GOT3 (cell line): ENCODE measurements around the gene CUEDC2.

Experiments
- DNase-seq: peaks from one replicate; lab custom pipeline; 2025; ENCODE audit warnings: mixed read lengths; lab: John Stamatoyannopoulos, UW

Gene CUEDC2

GRCh38 chr10:102424916-102425315 lies 7.5 kb downstream of the CUEDC2 start:
- no peak for DNase-seq

- DNase-seq: no peak
Observed at GRCh38 chr10:102424145-102424544, 8.2 kb downstream of the CUEDC2 start.

- DNase-seq: no peak
Observed at GRCh38 chr10:102423372-102423968, 8.9 kb downstream of the CUEDC2 start.

- DNase-seq: no peak
Observed at GRCh38 chr10:102422545-102423129, 9.7 kb downstream of the CUEDC2 start.

- DNase-seq: no peak
Observed at GRCh38 chr10:102421757-102422512, 10.4 kb downstream of the CUEDC2 start.

DNA sequence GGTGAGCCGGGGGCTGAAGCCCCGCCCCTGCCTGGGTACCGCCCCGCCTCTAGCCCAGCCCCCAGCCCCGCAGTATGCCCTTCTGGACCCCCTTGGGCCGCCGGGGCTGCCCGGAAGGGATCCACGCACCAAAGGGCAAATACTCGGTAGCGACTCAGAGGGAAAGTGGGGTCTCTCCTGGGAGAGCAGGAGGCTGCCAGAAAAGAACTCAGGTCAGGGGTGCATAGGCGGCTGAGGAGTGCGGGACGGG lies 10.9 kb downstream of the CUEDC2 start:
- DNase-seq: no peak

DNA sequence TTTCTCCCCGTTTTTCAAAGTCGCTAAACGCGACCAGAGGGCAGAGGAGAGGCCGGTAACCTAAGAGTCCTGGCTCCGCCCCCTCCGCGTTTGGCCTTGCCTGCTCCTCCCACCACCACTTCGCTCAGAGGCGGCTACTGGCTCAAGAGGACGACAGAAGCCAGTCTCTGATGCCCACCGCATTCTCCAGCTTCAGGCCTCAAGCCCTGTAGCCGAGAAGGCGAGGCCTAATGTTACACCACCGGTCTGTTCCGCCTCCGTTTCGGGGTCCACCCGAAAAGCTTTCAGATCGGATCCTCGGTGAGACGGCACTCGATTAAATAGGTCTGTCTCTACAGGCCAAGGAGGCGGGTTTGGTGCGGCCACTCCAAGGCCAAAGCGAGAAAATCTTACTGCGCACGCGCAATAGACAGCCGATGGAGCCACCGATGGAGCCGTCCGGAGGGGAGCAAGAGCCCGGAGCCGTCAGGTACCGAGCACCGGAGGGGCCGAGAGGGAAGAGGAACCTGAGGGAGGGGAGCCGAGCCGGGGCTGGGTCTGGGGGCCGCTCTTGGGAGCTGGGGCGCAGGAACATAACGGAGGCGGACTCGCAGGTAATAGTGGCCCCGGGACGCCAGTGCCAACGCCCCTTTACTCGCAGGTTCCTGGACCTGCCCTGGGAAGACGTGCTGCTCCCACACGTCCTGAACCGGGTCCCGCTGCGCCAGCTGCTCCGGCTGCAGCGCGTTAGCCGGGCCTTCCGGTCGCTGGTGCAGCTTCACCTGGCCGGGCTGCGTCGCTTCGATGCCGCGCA lies 11.5 kb downstream of the CUEDC2 start, which contains the start of gene FBXL15:
TSS of gene FBXL15 (plus strand) at position 123 of the 793 bp plus-strand sequence. CDS start at position 417, 294 bp downstream.
- peak; percentile 82 for DNase-seq

GRCh38 chr10:102420181-102420713 lies 12.1 kb downstream of the CUEDC2 start:
- DNase-seq: no peak

DNA sequence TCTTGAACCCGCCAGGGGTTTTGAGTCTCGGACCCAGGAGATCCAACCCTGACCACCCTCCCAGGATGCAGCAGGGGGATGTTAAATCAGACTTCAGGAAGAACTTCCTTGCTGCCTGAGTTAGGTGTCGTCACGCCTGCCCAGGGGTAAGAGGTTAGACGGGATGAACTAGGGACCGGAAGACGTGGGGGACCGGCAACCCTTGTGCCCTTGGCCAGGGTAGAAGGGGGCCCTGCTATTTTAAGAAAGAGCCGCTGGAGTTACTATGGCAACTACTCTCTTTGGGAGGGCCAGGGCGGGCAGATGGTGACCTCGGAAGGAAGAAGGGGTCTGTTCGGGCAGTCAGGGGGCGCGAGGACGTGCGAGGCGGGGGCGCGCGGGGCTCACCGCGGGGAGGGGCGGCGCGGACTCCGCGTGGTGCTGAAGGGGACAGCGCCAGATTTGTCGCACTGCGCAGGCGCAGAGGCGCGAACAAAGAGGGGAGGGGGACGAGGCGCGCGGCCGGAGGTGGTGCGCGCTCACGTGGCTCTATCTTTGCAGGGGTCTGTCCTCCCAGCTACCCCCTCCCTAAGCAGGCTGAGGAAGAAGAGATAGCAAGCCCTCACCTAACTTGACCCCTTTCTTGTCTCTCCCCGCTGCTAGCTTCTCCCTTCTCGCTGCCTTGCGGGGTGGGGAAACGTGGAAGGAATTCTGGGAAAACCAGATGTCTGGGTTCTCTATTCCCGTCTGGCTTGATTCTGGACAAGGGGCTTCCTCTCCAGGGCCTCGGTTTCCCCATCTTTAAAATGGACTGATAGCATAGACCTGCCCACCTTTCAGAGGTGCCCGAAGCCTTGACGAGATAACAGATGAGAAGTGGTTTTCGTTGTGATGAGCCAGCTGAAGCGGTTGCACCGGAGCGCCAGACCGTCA lies 12.8 kb downstream of the CUEDC2 start:
- DNase-seq: no peak

DNA sequence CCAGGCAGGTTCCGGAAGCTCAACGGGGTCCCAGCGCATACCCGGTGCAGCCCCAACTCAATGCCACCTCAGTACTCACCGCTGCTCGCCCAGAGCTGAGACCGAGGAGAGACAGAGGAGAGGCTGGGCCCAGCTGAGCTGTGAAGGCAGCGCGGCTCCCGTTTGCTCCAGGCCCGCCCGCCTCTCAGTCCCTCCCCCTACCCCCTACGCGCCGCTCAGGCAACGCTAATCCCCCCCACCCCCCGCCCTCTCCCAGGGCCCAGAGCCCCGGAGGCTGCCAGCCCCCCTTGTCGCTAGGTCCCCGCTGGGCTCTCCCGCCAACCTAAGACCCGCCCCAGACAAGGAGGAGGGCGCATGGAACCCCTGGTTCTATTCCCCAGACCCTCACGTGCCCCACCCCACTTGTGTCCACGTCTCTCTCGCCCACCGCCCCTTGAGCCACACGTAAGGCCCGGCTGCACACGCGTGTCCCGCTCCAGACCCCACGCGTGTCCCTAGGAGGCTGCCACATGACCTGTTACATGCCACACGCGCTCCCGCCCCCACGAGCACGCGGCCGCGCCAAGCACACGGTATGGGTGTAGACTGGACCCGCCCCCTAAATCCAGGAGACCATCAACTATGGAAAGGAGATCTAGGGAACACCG lies 13.6 kb downstream of the CUEDC2 start, which contains the start of gene PSD:
TSS of gene PSD (minus strand) at position 164 of the 647 bp plus-strand sequence. CDS start 1,747 bp downstream, outside the sequence.
- no peak for DNase-seq

DNA sequence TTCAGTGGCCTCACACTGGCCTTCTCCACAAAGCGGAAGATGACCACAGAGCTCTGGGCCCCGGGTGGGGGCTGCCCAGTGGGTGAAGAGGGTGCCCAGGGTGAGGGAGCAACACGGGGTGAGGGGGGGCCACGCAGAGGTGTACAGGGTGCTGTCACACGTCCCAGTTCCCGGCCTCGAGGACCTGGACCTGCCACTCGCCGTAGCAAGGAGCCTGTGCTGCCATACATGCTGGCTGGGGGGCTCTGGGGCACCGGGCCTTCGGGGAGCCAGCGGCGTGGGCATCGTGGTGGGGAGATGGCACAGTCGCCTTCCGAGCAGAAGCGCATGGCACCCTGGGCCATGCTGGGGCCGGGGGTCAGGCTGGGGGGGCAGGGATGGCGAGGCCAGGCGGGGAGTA lies 15.7 kb downstream of the CUEDC2 start:
- no peak for DNase-seq

DNA sequence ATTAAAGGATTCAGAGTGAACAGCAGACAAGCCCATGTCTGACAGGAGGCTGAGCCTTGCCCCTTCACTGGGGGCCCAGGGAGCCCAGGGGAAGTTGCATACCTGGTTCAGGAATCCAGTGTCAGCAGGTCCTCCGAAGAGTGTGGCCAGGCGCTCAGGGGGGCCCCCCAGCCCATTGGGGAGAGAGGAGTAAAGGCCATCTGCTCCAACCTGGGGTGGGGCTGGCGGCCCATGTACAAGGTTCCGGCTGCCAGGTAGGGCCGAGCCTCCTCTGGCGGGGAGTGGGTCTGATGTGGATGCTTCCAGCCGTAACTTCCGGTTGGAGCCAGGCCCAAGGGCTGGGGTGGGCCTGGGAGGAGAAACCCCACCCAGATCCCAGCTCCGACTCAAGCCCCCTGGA lies 16.1 kb downstream of the CUEDC2 start:
- no peak for DNase-seq

- DNase-seq: no peak
Observed at GRCh38 chr10:102414749-102415148, 17.6 kb downstream of the CUEDC2 start.

DNA sequence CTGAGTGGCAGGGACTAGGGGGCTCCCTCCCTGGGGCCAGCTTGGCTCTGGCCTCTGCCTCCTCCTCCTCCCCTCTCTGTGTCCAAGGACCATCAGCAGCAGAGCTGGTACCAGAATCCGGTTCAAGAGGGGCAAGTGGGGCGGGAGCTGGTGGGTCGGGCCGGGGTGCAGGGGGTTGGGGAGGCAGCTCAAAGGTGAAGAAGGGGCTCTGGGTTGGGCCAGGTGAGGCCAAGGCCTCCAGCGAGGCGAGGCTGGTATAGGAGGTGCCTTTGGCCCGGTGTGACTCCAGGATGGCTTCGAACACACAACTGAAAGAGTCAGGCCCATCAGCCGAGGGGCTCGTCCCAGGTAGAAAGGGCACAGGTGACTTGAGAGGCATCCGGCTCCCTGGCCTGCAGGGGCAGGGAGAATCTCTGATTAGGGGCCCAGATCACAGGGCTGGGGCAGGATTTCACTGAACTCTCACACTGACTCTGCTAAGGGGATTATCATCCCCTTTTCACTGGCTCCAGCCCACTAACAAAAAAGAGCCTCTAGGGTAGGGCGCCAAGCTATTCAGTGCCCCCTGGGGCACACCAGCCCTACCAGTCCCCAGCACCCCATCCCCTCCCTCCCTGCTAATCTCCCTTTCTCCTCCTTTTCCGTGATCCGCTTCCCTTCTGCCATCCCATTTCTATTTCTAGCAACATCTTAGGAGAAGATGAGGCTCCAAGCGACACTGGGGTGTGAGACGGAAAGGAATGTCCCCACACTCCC lies 18.4 kb downstream of the CUEDC2 start:
- DNase-seq: no peak

GRCh38 chr10:102413053-102413705 lies 19.2 kb downstream of the CUEDC2 start:
- DNase-seq: no peak

DNA sequence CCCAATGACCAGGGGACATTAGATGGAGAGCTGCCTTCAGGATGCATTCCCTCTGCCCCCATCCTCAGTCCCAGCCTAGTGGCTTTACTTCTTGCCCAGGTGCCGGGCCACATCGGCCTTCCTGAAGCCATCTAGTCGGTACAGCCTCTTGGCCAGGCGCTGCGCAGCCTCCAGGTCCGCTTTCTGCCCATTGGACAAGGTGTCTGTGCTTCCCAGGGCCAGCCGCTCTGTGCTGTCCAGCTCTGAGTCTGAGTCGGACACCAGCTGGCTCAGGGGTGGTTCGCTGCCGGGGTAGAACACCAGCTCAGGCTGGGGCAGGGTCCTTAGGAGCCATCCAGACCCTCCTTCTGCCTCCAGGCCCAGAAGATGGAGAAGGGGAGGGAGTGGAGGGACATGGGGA lies 20.1 kb downstream of the CUEDC2 start:
- no peak for DNase-seq

DNA sequence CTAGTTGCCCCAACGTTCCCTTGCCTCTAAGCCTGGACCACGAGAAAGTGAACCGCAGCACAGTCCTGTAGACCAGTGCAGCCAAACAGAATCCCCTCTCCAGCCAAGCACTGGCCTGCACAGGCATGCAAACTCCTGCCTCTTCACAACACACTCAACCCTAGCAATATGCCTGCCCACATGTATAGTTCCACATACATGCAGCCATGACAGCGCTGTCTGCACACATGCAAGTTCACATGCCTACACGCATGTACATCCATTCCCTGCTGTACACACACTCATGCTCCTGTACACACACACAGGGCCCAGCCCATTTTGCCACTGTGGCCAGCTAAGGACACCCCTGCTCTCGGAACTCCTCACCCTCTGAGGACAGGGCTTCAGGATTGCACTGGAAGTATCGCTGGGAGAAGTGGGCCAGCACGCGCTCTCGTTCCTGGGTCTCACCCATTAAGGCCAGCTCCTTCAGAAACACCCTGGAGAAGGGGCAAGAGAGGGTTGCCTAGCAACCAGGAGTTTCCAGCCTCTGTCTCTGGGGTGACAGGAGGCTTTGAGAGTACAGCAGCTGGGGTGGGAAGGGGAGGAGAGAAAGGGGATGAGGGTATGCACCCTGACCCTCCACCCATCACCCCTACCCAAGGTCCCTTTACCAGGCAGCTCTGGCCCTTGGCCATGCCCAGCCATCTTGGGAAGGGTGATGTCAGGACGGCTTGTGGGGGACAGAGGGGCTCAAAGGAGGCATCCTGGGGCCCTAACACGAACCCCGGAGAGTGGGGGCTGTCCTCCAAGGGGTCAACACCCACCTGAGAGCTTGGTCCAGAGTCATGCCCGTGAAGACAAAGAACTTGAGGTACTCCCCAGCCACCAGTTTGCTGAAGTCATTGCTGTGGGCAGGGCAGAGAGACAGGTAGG lies 20.8 kb downstream of the CUEDC2 start:
- DNase-seq: no peak

DNA sequence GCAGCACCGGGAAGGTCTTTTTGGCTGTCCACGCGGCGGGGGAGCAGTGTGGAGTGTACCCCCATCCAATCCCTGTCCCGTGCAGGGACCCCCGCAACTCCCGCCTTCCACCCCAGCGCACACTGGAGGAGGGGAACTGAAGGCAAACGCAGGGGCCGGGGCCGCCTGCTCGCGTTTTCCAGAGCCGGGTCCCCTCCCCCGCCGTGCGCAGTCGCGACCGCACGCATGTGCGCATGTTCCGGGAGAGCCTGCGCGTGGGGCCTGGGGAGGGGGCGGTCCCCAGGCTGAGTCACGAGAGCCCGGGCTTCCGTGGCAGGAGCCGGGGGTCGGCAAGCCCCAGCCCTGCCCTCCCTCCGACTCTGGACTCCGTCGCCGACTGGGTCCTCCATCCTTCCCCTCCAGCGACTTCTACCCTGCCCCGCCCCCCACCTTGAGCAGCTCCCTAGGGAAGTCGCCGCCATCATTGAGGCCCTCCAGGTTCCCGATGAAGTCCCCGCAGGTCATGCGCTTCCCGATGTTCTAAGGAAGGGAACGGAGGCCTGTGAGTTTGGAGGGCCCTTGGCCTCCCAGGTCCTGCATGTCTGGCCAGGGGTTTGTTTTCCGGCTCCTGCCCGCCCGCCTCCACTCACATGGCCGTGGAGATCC lies 21.8 kb downstream of the CUEDC2 start:
- no peak for DNase-seq
